ENCODE measurements around the gene C1orf174.

- TF ChIP-seq EZH2 (IDR thresholded peaks at IDR 0.05; ENCODE audit: low read length, missing control alignments) = no peak
- no peak for TF ChIP-seq CTCF (conservative IDR thresholded peaks at IDR 0.05 in 1 of 2, IDR thresholded peaks at IDR 0.05 in 1 of 2; ENCODE audit: low read depth in 1 of 2, low read length in 2 of 2)
These were observed 26.9 kb upstream of the C1orf174 start for GRCh38 chr1:3926956-3927355.

All from fibroblast of lung (primary cell).